Endodermal cell (in vitro differentiated cells): ENCODE data around the gene COX7A2. TPM values are rescaled to one million over a fixed set of nuclear protein-coding genes. Genes with fewer than 3 reads are reported as not detected.
A peak's percentile ranks its signal among the peaks of the same experiment; 100 is the strongest.

Source experiments
- DNase-seq: peaks from one replicate; pipeline ENCODE4 v3.0.0-alpha.2; 2017
- H3K27ac ChIP-seq: 2 replicates; pipeline ENCODE4 v1.5.1; 2013; ENCODE audit warnings: mild to moderate bottlenecking, low read depth, low read length, moderate library complexity
- H3K27me3 ChIP-seq: 2 replicates; pipeline ENCODE4 v1.6.1; 2013; ENCODE audit warnings: mild to moderate bottlenecking, low read length, moderate library complexity; ENCODE audit not compliant: insufficient read depth, control insufficient read depth, poor library complexity, severe bottlenecking
- H3K36me3 ChIP-seq: 2 replicates; pipeline ENCODE4 v1.7.0; 2013; ENCODE audit warnings: mild to moderate bottlenecking, low read length, moderate library complexity; ENCODE audit not compliant: control insufficient read depth, insufficient read depth
- H3K4me1 ChIP-seq: one replicate; pipeline ENCODE4 v1.7.0; 2013; ENCODE audit warnings: low read length; ENCODE audit not compliant: control insufficient read depth, insufficient read depth
- H3K4me3 ChIP-seq: 2 replicates; pipeline ENCODE4 v1.5.1; 2013; ENCODE audit warnings: mild to moderate bottlenecking, low read length, moderate library complexity
- H3K9ac ChIP-seq: 2 replicates; pipeline ENCODE4 v1.6.1; 2013; ENCODE audit warnings: mild to moderate bottlenecking, low read length, moderate library complexity; ENCODE audit not compliant: poor library complexity, severe bottlenecking; ENCODE audit errors: extremely low read depth
- H3K9me3 ChIP-seq: 2 replicates; pipeline ENCODE4 v1.6.1; 2013; ENCODE audit warnings: mild to moderate bottlenecking, low read length, moderate library complexity; ENCODE audit not compliant: control insufficient read depth
- H3K27ac Mint-ChIP-seq: 2 replicates; pipeline ENCODE4 v1.8.0; 2020; ENCODE audit warnings: mixed read lengths
- H3K27me3 Mint-ChIP-seq: 2 replicates; pipeline ENCODE4 v1.8.0; 2021; ENCODE audit warnings: mild to moderate bottlenecking, mixed read lengths; ENCODE audit not compliant: insufficient read depth
- H3K36me3 Mint-ChIP-seq: 2 replicates; pipeline ENCODE4 v1.8.0; 2020; ENCODE audit warnings: low read depth, mixed read lengths
- H3K4me1 Mint-ChIP-seq: 2 replicates; pipeline ENCODE4 v1.8.0; 2020; ENCODE audit warnings: mixed read lengths
- H3K4me3 Mint-ChIP-seq: 2 replicates; pipeline ENCODE4 v1.8.0; 2020; ENCODE audit warnings: mild to moderate bottlenecking, moderate library complexity, mixed read lengths
- H3K9me3 Mint-ChIP-seq: 2 replicates; pipeline ENCODE4 v1.8.0; 2020; ENCODE audit warnings: mild to moderate bottlenecking, mixed read lengths
- CTCF ChIP-seq: fragments of 200-600 bp; sonication (generic); conservative IDR thresholded peaks from 2 replicates; pipeline ENCODE4 v1.5.0; 2021; ENCODE audit warnings: antibody characterized with exemption, mild to moderate bottlenecking
- WGBS, 2 experiments: methylation state at CpG; one replicate each; pipeline versions ENCODE4 v1.1.5 to v1.1.7; 2013; ENCODE audit warnings: missing lambda C conversion rate in 2 of 2, mixed read lengths in 1 of 2; ENCODE audit not compliant: insufficient coverage in 1 of 2, insufficient read length in 1 of 2; 5-methylcytosine and 5-hydroxymethylcytosine counted together
- total RNA-seq, 2 donors: library from RNA; stranded (reverse); fragmentation: NEBNext Ultra II Directional in 1 of 2; extraction: Animal tissue kit (Norgen Biotek cat#: 25700) in 1 of 2; gene quantifications; 2 replicates in 1 of 2; 3 replicates in 1 of 2; pipeline ENCODE4 v1.2.1, GENCODE V29; 2021

The COX7A2 gene
- total RNA-seq, 2 donors from 2014 or later: 399 to 472 TPM

DNA sequence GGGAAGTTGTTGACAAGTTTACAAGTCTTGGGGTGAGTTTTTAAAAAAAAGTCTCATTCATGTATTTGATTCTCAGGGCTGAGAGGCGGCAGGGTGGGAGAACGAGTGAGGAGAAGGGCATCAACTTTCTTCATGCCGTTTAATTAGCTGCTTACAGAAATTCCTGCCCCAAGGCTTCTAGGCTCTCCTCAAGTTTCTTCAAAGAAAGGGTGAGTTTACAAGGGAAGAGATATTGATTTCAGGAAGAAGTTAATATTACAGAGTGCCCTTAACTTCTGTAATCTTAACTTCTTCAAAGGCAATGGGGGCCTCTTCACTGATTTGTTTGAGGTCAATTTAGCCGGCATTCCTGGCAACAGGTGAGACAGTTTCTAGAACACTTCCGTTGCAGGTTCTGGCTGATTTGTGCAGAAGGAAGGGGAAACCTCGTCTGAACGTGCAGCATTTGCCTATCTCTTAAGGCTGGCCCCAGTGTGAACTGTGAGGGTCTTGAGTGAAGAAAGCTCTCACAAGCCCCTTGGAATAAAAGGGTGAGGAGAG lies 34.3 kb downstream of the COX7A2 start:
- Mint-ChIP-seq H3K9me3 (no peaks in the 10 kb centered on the region), H3K4me1 (peaks cover 46% of the 10 kb centered on the region), H3K4me3 (no peak overlapping the region), H3K36me3 (no peaks in the 10 kb centered on the region), H3K27ac (no peak overlapping the region), H3K27me3 (peaks cover 65% of the 10 kb centered on the region)
- no peaks in the 10 kb centered on the region for H3K36me3 ChIP-seq
- no peaks in the 10 kb centered on the region for H3K9me3 ChIP-seq
- H3K27ac ChIP-seq: no peak overlapping the region
- H3K4me3 ChIP-seq: no peak overlapping the region
- TF ChIP-seq CTCF: no peak
- no peak overlapping the region for H3K9ac ChIP-seq
- WGBS, 2 experiments: 0 to 43% methylated on average over 1 to 7 of the region's 7 CpGs
- peaks cover 58% of the 10 kb centered on the region for H3K27me3 ChIP-seq
- no peak for DNase-seq
- H3K4me1 ChIP-seq: peaks cover 3% of the 10 kb centered on the region

DNA sequence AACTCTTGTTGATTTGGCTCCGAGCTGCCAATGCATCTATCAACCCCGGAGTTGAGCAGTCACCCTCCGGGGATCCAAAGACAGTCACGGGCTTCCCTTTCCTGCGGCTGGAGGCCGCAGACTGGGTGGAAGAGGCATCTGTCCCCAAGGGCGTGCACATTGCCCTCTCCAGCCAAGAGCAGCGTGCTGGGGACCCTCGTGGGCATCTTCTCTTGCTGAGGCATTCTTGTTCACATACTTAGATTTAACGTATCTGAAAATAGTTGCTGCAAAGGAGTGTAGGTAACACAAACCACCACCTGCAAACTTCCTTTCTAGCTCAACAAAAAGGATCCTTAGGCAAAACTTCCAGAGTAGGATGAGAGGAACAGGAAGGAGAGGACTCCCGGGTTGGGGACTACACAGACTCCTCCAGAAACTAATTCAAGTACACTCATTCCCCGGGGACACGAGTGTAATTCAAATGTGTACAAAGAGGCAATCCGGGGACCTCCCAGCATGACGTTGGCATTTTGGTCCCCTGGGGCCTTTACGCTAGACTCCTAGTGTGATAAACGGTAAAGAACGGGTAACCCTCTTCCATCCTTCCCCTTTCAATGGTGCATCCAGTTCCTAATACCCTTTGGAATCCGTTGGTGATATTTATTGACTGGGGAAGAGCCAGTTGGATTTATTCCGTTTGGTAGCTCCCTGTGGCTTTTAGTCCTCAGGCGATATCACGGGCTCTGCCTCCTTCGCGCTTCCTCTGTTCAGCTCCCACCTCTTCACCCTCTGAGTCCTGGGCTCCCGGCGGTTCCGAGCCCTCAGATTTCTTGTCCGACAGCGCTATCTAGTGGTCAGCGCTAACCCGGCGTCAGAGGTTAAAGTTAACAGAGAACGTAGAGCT lies 35.1 kb downstream of the COX7A2 start:
- 14 to 18% methylated on average over 6 to 33 of the region's 33 CpGs for WGBS, 2 experiments
- Histone ChIP-seq H3K27me3 (peaks cover 65% of the 10 kb centered on the region), H3K9me3 (no peaks in the 10 kb centered on the region), H3K4me3 (no peak overlapping the region), H3K36me3 (no peaks in the 10 kb centered on the region), H3K4me1 (peaks cover 3% of the 10 kb centered on the region), H3K27ac (no peak overlapping the region), H3K9ac (no peak overlapping the region)
- no peaks in the 10 kb centered on the region for H3K36me3 Mint-ChIP-seq
- H3K4me3 Mint-ChIP-seq: peak overlapping the region; percentile 48
- no peaks in the 10 kb centered on the region for H3K9me3 Mint-ChIP-seq
- H3K27ac Mint-ChIP-seq: no peak overlapping the region
- H3K27me3 Mint-ChIP-seq: peaks cover 72% of the 10 kb centered on the region
- peak; percentile 96 for DNase-seq
- H3K4me1 Mint-ChIP-seq: peaks cover 46% of the 10 kb centered on the region
- peak; percentile 92 for TF ChIP-seq CTCF

- H3K27me3 Mint-ChIP-seq: peaks cover 90% of the 10 kb centered on the region
- peaks cover 83% of the 10 kb centered on the region for H3K27me3 ChIP-seq
Measured at GRCh38 chr6:75206576-75207342, 36.8 kb downstream of the COX7A2 start.

More at GRCh38 chr6:75206576-75207342, 36.8 kb downstream of the COX7A2 start:
- 4 to 12% methylated on average over 7 to 35 of the region's 35 CpGs for WGBS, 2 experiments
- Histone ChIP-seq H3K9ac (no peak overlapping the region), H3K36me3 (no peaks in the 10 kb centered on the region), H3K9me3 (no peaks in the 10 kb centered on the region), H3K4me3 (peak overlapping the region; percentile 70), H3K4me1 (peaks cover 3% of the 10 kb centered on the region), H3K27ac (no peak overlapping the region)
- H3K9me3 Mint-ChIP-seq: no peaks in the 10 kb centered on the region
- no peak for TF ChIP-seq CTCF
- peak overlapping the region; percentile 48 for H3K4me3 Mint-ChIP-seq
- H3K27ac Mint-ChIP-seq: no peak overlapping the region
- peak; percentile 68 for DNase-seq
- H3K36me3 Mint-ChIP-seq: no peaks in the 10 kb centered on the region
- H3K4me1 Mint-ChIP-seq: peaks cover 47% of the 10 kb centered on the region
